ENCODE results near the gene TTL. TPM values are rescaled to one million over a fixed set of nuclear protein-coding genes. Genes with fewer than 3 reads are reported as not detected.
"Not testable (repeated sequence)": the region's sequence is repeated elsewhere in the genome, so short reads cannot be mapped to it uniquely, and the experiment has no call there.

TTL gene
- total RNA-seq, 1 donor from 2014 or later: 31.8 TPM

DNA sequence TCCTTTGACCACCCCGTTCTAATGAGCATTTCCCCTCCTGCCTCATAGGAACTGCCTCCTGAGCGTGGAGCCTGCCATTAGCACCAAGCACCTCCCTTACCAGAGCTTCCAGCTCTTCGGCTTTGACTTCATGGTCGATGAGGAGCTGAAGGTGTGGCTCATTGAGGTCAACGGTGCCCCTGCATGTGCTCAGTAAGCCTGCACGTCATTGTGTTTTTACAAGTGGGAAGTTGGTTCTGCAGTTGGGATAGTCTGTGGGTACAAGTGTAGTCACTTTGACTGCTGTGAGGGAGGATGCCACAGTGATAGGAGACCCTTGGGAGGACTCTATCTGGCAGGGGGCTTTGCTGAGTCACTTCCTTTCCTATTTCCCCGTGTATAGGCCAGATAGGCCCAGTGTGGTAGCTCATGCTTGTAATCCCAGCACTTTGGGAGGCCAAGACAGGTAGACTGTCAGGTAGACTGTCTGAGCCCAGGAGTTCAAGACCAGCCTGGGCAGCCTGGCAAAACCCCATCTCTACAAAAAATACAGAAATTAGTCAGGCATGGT is 38.4 kb downstream of the TTL start:
- no peak for DNase-seq (ENCODE audit: low spot score)

- no peak for DNase-seq (ENCODE audit: low spot score)
Observed at GRCh38 chr2:112523291-112523777, 41.4 kb downstream of the TTL start.

GRCh38 chr2:112524276-112524675 is 42.3 kb downstream of the TTL start:
- not testable (repeated sequence) for DNase-seq (ENCODE audit: low spot score)

DNA sequence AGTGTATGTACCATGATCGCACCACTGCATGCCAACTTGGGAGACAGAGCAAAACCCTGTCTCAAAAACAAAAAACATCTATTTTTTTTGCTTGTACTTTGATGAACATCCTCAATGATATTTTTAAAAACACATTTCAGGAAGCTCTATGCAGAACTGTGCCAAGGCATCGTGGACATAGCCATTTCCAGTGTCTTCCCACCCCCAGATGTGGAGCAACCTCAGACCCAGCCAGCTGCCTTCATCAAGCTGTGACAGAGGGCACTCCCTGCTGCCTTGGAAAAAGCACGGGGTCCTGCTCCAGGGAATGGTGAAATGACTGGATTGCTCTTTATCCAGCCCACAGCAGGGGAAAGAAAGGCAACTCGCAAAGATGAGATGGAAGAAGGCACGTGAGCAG is 46.6 kb downstream of the TTL start:
- DNase-seq (ENCODE audit: low spot score): no peak

DNA sequence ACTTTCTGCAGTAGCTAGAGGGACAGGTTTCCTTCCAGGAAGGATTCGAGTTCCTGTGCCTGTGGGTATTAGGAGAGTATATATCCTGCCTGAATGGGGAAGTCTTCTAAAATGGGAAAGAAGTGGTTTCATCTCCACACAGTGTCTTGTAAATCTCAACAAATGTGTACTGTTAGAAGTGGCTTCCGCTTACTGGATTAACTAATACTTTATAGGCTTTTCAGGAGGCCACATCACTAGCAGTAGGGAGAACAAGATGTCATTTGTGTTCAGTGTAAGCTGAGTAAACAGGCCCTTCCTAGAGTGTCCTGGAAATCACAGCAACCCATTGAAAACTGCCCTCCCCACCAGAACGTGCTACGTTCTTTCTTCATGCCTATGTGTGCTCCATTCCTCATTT is 47.8 kb downstream of the TTL start:
- no peak for DNase-seq (ENCODE audit: low spot score)

DNA sequence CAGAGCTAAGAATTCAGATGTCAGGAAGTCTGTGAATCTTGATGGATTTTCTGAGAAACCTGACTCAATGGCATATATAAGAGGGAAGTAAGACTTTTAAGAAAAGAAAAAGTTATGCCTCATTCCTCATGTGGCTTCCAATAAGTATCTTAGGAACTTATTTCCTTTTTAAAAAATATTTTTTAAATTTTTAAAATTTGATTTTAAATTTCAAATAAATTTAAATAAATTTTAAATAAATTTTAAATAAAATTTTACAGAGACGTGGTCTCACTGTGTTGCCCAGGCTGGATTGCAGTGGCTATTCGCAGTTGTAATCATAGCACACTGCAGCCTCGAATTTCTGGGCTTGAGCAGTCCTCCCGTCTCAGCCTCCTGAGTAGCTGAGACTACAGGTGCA is 48.8 kb downstream of the TTL start:
- DNase-seq (ENCODE audit: low spot score): no peak

- DNase-seq (ENCODE audit: low spot score): no peak
Observed at GRCh38 chr2:112534826-112535225, 52.9 kb downstream of the TTL start.

DNA sequence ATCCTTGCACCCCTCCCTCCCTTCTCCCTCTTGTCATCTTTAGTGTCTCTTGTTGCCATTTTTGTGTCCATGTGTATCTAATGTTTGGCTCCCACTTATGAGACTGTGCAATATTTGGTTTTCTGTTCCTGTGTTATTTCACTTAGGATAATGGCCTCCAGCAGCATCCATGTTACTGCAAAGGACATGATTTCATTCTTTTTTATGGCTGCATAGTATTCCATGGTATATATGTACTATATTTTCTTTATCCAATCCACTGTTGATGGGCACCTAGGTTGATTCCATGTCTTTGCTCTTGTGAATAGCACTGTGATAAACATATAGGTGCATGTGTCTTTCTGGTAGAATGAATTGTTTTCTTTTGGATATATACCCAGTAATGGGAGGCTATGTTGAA is 54.7 kb downstream of the TTL start:
- not testable (repeated sequence) for DNase-seq (ENCODE audit: low spot score)

GRCh38 chr2:112539306-112539705 is 57.4 kb downstream of the TTL start:
- no peak for DNase-seq (ENCODE audit: low spot score)

GRCh38 chr2:112540906-112541305 is 59.0 kb downstream of the TTL start:
- no peak for DNase-seq (ENCODE audit: low spot score)

DNA sequence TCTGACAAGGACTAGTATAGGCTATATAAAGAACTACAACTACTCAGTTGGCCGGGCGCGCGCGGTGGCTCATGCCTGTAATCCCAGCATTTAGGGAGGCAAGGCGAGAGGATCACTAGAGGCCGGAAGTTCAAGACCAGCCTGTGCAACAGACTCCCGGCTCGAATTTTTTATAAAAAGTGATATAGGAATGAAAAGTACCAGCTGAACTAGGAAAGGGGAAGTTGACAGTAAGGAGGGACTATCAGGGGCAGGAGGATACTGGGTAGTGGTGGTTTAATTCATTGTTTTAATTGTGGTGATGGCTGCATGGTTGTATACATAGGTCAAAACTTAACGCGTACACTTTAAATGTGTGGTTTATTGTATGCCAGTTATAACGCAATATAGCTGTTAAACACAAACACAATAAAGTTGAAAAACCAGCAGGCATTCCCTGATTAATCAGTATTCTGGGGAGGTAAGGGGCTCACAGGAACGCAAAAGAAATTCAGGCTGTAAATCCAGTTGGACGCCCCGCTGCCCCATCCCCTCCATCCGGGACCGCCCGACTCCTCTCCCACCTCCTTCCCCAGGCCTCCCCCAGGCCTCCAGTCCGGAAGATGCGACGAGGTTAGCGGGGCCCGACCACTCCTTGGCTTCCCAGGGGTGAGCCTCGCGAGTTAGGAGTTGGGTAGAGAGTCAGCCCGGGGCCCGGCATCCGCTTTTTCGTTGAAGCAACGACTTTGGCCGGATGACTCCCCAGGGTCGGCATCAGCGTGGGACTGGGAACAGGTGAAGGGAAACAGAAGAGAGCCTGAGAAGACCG is 59.6 kb downstream of the TTL start:
- DNase-seq (ENCODE audit: low spot score): no peak

DNA sequence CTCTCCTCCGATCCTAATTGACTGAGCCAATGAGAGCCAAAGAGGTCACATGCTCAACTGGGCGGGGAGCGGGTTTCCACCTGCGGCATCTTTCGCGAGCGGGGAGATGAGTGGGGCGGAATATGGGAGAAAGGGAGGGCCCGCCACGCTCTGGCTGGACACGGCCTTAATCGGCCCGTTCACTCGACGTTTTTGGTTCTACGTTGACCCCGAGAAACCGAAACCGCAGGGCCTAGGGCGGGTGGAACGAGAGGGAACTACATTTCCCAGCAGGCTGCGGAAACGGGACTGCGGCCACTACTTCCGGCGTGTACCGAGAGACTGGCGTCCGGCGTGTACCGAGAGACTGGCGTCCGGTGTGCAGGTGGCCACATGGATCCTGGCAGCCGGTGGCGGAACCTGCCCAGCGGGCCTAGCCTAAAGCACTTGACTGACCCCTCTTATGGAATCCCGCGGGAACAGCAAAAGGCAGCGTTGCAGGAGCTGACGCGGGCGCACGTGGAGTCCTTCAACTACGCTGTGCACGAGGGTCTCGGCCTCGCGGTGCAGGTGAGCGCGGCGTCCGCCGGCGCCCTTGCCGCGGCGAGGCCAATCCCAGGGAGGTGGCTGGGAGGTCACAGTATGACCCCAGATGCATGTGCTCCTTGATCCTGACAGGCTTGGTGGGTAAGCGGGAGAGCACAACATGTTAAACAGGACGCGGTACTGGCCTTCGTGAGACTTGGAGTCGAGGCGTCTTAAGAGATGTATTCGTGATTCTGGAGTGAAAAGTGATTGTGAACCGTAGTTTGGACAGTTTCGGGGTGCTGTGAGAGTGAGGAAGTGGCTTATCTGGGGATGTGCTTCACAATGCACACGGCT is 60.4 kb downstream of the TTL start, which contains the start of gene POLR1B:
Gene POLR1B, plus strand, starts transcription at position 343 of the 861 bp plus-strand sequence. Its CDS starts 30 bp downstream, at position 373.
- DNase-seq (ENCODE audit: low spot score): peak; percentile 86

DNA sequence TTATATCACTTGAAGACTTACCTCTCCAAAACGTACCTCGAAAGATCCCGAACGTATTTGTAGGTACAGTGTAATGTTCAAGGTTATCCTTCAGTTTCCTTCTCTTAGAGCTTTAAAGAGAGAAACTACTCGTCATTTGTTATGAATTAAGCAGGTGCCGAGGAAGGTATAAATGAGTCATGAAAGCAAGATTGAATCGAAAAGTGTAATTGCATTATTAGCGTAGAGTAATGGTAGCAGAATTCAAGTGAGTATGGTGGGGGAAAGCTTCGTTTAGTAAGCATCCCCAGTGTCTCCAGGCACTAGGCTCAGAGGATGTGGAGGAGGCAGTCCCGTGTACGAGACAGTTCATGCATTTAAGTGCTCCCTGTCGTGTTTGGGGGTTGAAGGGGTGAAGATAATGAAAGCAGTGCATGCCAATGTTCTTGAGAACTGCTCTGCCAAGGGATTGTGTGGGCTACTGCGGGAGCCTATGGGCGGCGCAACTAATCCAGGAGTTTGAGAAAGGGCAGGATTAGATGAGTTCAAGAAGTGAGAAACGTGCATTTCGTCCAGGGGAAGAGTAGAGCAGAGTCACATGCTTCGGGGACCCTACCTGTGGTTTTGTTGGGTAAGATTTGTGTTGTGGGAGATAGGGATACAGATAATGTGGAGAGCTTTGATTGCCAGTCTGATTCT is 61.2 kb downstream of the TTL start:
- DNase-seq (ENCODE audit: low spot score): no peak

- DNase-seq (ENCODE audit: low spot score): no peak
Observed at GRCh38 chr2:112547333-112547732, 65.4 kb downstream of the TTL start.

DNA sequence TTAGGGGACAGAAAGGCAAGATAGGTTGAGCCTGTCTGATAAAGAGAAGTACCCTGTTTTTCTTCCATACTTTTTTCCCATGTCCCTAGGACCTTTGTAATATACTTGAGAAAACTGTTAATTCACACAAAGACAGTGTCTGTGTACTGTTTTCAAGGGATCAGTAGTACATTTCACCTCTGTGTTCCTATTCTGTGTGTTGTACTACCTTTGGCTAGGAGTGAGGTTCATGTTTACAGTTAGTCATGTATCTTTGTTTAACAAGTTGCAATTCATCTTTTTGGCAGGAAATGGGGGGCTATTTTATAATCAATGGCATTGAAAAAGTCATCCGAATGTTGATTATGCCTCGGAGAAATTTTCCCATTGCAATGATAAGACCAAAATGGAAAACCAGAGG is 67.0 kb downstream of the TTL start:
- no peak for DNase-seq (ENCODE audit: low spot score)

GRCh38 chr2:112566104-112566503 is 84.1 kb downstream of the TTL start:
- DNase-seq (ENCODE audit: low spot score): no peak

GRCh38 chr2:112566508-112566907 is 84.6 kb downstream of the TTL start:
- not testable (repeated sequence) for DNase-seq (ENCODE audit: low spot score)

DNA sequence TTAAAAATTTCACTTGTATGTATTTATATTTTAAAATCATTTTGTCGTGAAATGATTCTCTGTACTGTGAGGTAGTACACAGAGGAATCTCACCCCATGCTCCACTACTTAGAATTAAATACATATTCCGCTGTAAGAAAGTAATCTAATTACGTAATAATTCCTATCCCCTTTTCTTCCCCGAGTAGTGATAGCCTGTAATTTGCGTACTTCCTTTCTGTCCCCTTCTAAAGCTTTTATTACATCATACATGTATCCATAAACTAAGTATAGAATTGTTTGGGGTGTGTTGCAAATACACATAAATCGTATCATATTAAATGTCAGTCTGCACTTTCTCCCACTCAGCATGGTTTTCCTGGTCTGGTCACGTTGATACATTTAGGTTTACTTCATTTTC is 90.0 kb downstream of the TTL start:
- no peak for DNase-seq (ENCODE audit: low spot score)

DNA sequence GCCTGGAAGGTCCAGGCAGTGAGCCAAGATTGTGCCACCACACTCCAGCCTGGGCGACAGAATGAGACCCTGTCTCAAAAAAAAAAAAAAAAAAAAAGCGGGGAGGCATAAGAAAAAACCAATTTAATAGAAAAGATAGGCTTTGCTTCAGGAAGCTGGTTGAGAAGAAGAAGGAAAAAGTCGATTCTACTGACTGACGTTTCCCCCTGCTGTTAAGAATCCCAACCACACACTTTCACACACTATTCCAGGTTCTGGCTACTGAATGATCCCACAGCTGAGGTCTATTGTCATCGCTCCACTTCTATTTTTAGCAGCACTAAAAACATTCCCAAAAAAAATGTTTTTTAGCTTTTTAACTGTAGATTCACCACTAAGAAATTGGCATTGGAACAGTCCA is 95.8 kb downstream of the TTL start:
- DNase-seq (ENCODE audit: low spot score): no peak

DNA sequence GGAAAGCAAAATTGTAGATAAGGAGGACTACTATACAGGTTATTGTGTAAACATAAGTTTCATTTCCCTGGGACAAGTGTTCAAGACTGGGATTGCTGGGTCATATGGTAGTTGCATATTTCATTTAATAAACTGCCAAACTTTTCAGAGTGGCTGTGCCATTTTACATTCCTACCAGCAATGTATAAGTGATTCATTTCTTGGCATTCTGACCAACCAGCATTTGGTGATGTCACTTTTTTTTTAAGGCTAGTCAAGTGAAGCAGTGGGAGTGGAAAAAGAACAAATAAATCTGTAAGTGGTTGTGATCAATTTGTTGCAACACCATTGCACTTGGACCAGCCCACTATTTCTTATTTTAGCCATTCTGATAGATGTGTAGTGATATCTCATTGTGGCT is 97.3 kb downstream of the TTL start:
- DNase-seq (ENCODE audit: low spot score): no peak

DNA sequence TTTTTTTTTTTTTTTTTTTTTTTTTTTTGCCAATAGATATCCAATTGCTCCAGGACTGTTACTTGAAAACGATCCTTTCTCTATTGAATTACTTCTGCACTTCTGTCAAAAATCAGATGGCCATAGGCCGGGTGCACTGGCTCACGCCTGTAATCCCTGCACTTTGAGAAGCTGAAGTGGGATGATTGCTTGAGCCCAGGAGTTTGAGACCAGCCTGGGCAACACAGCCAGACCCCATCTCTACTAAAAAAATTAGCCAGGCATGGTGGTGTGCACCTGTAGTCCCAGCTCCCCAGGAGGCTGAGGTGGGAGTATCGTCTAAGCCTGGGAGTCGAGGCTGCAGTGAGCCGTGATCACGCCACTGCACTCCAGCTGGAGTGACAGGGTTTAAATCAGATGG is 98.1 kb downstream of the TTL start:
- DNase-seq (ENCODE audit: low spot score): no peak

DNA sequence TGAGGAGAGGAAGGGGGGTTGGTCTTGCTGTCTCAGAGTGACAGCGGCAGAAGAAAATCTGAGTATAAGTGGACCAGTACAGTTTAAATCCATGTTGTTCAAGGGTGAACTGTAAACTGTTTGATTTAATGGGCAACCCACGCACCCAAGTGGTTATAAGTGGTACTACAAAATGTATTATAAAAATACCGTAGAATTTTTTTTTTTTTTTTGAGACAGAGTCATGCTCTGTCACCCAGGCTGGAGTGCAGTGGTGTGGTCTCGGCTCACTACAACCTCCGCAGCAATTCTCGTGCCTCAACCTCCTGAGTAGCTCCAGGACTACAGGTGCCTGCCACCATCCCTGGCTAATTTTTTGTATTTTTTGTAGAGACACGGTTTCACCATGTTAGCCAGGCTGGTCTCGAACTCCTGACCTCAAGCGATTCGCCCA is 100.4 kb downstream of the TTL start:
- DNase-seq (ENCODE audit: low spot score): peak; percentile 33
